Left colon (tissue), 2 donors: ENCODE data around the gene DZANK1. TPM values are rescaled to one million over a fixed set of nuclear protein-coding genes. Genes with fewer than 3 reads are reported as not detected.
"Not testable (repeated sequence)": the region's sequence is repeated elsewhere in the genome, so short reads cannot be mapped to it uniquely, and the experiment has no call there.

Experiments used
- ATAC-seq: fragments of 200-7000 bp; cut with Tn5 transposase; one replicate; pipeline ENCODE4 v1.9.1; 2020; ENCODE audit warnings: mild to moderate bottlenecking, moderate library complexity
- DNase-seq, 2 donors: peaks; one replicate each; pipeline ENCODE4 v3.0.0-alpha.2; 2020
- intact Hi-C, 2 donors: fragments of 100-400 bp; cut with DNase I in 1 of 2; cut with micrococcal nuclease in 1 of 2; formaldehyde crosslinking; loops; one replicate each; pipeline versions ENCODE4 v1.11.2 to v1.14.0; 2022; cut with DNase I, micrococcal nuclease
- total RNA-seq, 2 donors: library from RNA; stranded (reverse); fragmentation: NEBNext Ultra II Directional; extraction: Animal tissue kit (Norgen Biotek cat#: 25700); gene quantifications; one replicate each; pipeline ENCODE4 v1.2.1, GENCODE V29; 2021
- donor health status: DM: no; HTN: no; CAD: no.
- donor health status: DM: yes; HTN: yes; CAD: no.

The DZANK1 gene
- total RNA-seq, 2 donors from 2014 or later, result 1.6 to 1.8 TPM

- ATAC-seq, result no peak
- intact Hi-C loops, result no loop called here
- no peak for DNase-seq
Measured at GRCh38 chr20:18465536-18466200, 1.2 kb downstream of the DZANK1 start.

GRCh38 chr20:18456600-18456999 lies 10.2 kb downstream of the DZANK1 start:
- intact Hi-C loops, result no loop called here

GRCh38 chr20:18443886-18444285 lies 22.9 kb downstream of the DZANK1 start:
- ATAC-seq (no peak), DNase-seq (no peak)
- intact Hi-C loops, result no loop called here

More at GRCh38 chr20:18456600-18456999, 10.2 kb downstream of the DZANK1 start:
- DNase-seq (no peak), ATAC-seq (no peak)

- DNase-seq (no peak), ATAC-seq (no peak)
- intact Hi-C loops, result no loop called here
Measured at GRCh38 chr20:18440403-18440802, 26.4 kb downstream of the DZANK1 start.

GRCh38 chr20:18436847-18437246 lies 30.0 kb downstream of the DZANK1 start:
- intact Hi-C loops, result no loop called here
- no peak for ATAC-seq
- DNase-seq, result no peak

GRCh38 chr20:18431206-18431605 lies 35.6 kb downstream of the DZANK1 start:
- ATAC-seq (no peak), DNase-seq (no peak)
- intact Hi-C loops, result no loop called here

- DNase-seq, result no peak
- intact Hi-C loops, result no loop called here
- peak; percentile 93 for ATAC-seq
Measured at GRCh38 chr20:18430172-18430826, 36.5 kb downstream of the DZANK1 start.

GRCh38 chr20:18428490-18429173 lies 38.2 kb downstream of the DZANK1 start:
- peak; percentile 83 for ATAC-seq
- intact Hi-C loops, result no loop called here
- peak; percentile 72 to 81 for DNase-seq

- intact Hi-C loops, result no loop called here
- ATAC-seq (no peak), DNase-seq (no peak)
Measured at GRCh38 chr20:18427214-18427613, 39.6 kb downstream of the DZANK1 start.

- intact Hi-C loops, result no loop called here
Measured at GRCh38 chr20:18421608-18422007, 45.2 kb downstream of the DZANK1 start.

GRCh38 chr20:18416486-18416885 lies 50.3 kb downstream of the DZANK1 start:
- intact Hi-C loops, result no loop called here
- DNase-seq, result no peak
- ATAC-seq, result no peak

More at GRCh38 chr20:18421608-18422007, 45.2 kb downstream of the DZANK1 start:
- DNase-seq (no peak), ATAC-seq (no peak)

- intact Hi-C loops, result no loop called here
- peak; percentile 71 for ATAC-seq
Measured at GRCh38 chr20:18414140-18414539, 52.7 kb downstream of the DZANK1 start.

GRCh38 chr20:18412221-18412901 lies 54.5 kb downstream of the DZANK1 start:
- ATAC-seq (no peak), DNase-seq (no peak)
- intact Hi-C loops, result no loop called here

More at GRCh38 chr20:18414140-18414539, 52.7 kb downstream of the DZANK1 start:
- no peak for DNase-seq

GRCh38 chr20:18405826-18406225 lies 61.0 kb downstream of the DZANK1 start:
- intact Hi-C loops, result no loop called here
- DNase-seq (no peak), ATAC-seq (no peak)

- ATAC-seq, result no peak
Measured at GRCh38 chr20:18404172-18404571, 62.7 kb downstream of the DZANK1 start.

GRCh38 chr20:18403269-18403668 lies 63.6 kb downstream of the DZANK1 start:
- ATAC-seq (no peak), DNase-seq (no peak)
- intact Hi-C loops, result no loop called here

More at GRCh38 chr20:18404172-18404571, 62.7 kb downstream of the DZANK1 start:
- intact Hi-C loops, result no loop called here
- DNase-seq, result no peak

GRCh38 chr20:18401305-18401704 lies 65.5 kb downstream of the DZANK1 start:
- DNase-seq, result no peak
- intact Hi-C loops, result no loop called here
- ATAC-seq, result no peak

GRCh38 chr20:18400460-18400859 lies 66.4 kb downstream of the DZANK1 start:
- DNase-seq, result no peak
- intact Hi-C loops, result no loop called here
- ATAC-seq, result no peak

- DNase-seq, intact Hi-C loops, ATAC-seq: not testable (repeated sequence)
Measured at GRCh38 chr20:18398713-18399112, 68.1 kb downstream of the DZANK1 start.
